ENCODE measurements around the gene NDUFB11. TPM values are rescaled to one million over a fixed set of nuclear protein-coding genes. Genes with fewer than 3 reads are reported as not detected.

NDUFB11 gene
- total RNA-seq, 1 donor: 43.1 TPM

- Histone ChIP-seq H3K79me2 (ENCODE audit: insufficient read depth, low read length) (peaks cover 30% of the 10 kb centered on the region), H3K27ac (ENCODE audit: low read depth, low read length) (no peak overlapping the region), H3K4me3 (ENCODE audit: insufficient read depth, low read length) (no peak overlapping the region), H4K20me1 (ENCODE audit: insufficient read depth, low read length) (peaks cover 16% of the 10 kb centered on the region), H3K27me3 (ENCODE audit: insufficient read depth, low read length) (peaks cover 5% of the 10 kb centered on the region), H3K4me1 (ENCODE audit: insufficient read depth, low read length) (no peaks in the 10 kb centered on the region), H3K9me3 (ENCODE audit: low read depth, low read length) (no peaks in the 10 kb centered on the region), H3K4me2 (ENCODE audit: insufficient read depth, low read length) (no peak overlapping the region), H3K36me3 (ENCODE audit: insufficient read depth, low read length) (peaks cover 32% of the 10 kb centered on the region), H2AFZ (ENCODE audit: low read length) (no peak overlapping the region)
- TF ChIP-seq CTCF (IDR thresholded peaks at IDR 0.05; ENCODE audit: extremely low read depth, low read depth, low read length): no peak
- peak; percentile 58 for DNase-seq (ENCODE audit: insufficient read length, low spot score, missing footprints)
Measured at GRCh38 chrX:47171996-47172395, 27.5 kb upstream of the NDUFB11 start.

- peaks cover 28% of the 10 kb centered on the region for H3K36me3 ChIP-seq (ENCODE audit: insufficient read depth, low read length)
- H3K79me2 ChIP-seq (ENCODE audit: insufficient read depth, low read length): peaks cover 35% of the 10 kb centered on the region
- H3K27me3 ChIP-seq (ENCODE audit: insufficient read depth, low read length): peaks cover 5% of the 10 kb centered on the region
- DNase-seq (ENCODE audit: insufficient read length, low spot score, missing footprints): peak; percentile 23
- no peak overlapping the region for H3K4me3 ChIP-seq (ENCODE audit: insufficient read depth, low read length)
- H3K4me2 ChIP-seq (ENCODE audit: insufficient read depth, low read length): no peak overlapping the region
- no peak for TF ChIP-seq CTCF (IDR thresholded peaks at IDR 0.05; ENCODE audit: extremely low read depth, low read depth, low read length)
- no peak overlapping the region for H2AFZ ChIP-seq (ENCODE audit: low read length)
- H3K27ac ChIP-seq (ENCODE audit: low read depth, low read length): no peak overlapping the region
- H4K20me1 ChIP-seq (ENCODE audit: insufficient read depth, low read length): peaks cover 21% of the 10 kb centered on the region
- H3K9me3 ChIP-seq (ENCODE audit: low read depth, low read length): no peaks in the 10 kb centered on the region
- H3K4me1 ChIP-seq (ENCODE audit: insufficient read depth, low read length): no peaks in the 10 kb centered on the region
Measured at GRCh38 chrX:47170861-47171692, 26.6 kb upstream of the NDUFB11 start.

- no peaks in the 10 kb centered on the region for H3K4me1 ChIP-seq (ENCODE audit: insufficient read depth, low read length)
Measured at GRCh38 chrX:47169726-47170515, 25.4 kb upstream of the NDUFB11 start.

More at GRCh38 chrX:47169726-47170515, 25.4 kb upstream of the NDUFB11 start:
- Histone ChIP-seq H3K27me3 (ENCODE audit: insufficient read depth, low read length) (peaks cover 5% of the 10 kb centered on the region), H4K20me1 (ENCODE audit: insufficient read depth, low read length) (peaks cover 21% of the 10 kb centered on the region), H2AFZ (ENCODE audit: low read length) (no peak overlapping the region), H3K4me2 (ENCODE audit: insufficient read depth, low read length) (no peak overlapping the region), H3K27ac (ENCODE audit: low read depth, low read length) (no peak overlapping the region), H3K9me3 (ENCODE audit: low read depth, low read length) (no peaks in the 10 kb centered on the region), H3K4me3 (ENCODE audit: insufficient read depth, low read length) (no peak overlapping the region), H3K79me2 (ENCODE audit: insufficient read depth, low read length) (peaks cover 39% of the 10 kb centered on the region), H3K36me3 (ENCODE audit: insufficient read depth, low read length) (peaks cover 23% of the 10 kb centered on the region)
- no peak for TF ChIP-seq CTCF (IDR thresholded peaks at IDR 0.05; ENCODE audit: extremely low read depth, low read depth, low read length)
- DNase-seq (ENCODE audit: insufficient read length, low spot score, missing footprints): peak; percentile 85
